ENCODE results near the gene TSPEAR.
"Not testable (repeated sequence)": the region's sequence is repeated elsewhere in the genome, so short reads cannot be mapped to it uniquely, and the experiment has no call there.

The TSPEAR gene

GRCh38 chr21:44648557-44649311, 62.6 kb downstream of the TSPEAR start:
- no peak for DNase-seq

DNA sequence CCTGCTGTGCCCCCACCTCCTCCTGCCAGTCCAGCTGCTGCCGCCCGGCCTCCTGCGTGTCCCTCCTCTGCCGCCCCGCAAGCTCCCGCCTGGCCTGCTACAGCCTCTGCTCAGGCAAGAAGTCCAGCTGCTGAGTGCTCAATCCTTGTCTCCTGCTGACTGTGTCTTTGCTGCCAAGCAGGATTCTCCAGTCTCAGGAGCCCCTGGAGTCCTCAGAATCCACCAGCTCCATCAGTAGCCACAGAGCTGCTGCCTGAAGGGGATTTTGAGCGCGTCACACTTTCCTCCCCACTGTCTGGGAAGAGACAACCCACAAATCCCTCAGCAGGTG, 64.2 kb downstream of the TSPEAR start:
- DNase-seq, result no peak

- not testable (repeated sequence) for DNase-seq
Observed at GRCh38 chr21:44646366-44647221, 64.8 kb downstream of the TSPEAR start, which contains the start of gene KRTAP10-11. Gene KRTAP10-11 (plus strand): TSS chr21:44646414. CDS start chr21:44646459, 45 bp downstream.

DNA sequence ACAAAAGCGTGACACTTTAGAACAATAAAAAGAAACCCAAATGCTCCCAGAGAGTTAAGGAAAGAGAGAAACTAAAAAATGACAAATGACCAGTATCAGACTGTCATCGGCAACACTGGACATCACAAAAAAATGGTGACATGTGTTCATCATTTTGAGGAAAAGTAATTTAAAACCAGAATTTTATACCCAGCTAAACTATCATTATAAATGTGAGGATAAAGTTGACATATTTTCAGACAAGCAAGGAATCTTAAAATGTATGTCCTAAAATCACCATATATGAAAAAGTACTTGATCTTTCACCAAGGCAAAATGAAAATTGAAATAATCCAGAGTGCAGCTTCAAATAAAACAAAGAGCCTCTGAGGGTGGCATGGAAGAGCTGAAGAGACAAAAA, 66.5 kb downstream of the TSPEAR start:
- DNase-seq, result no peak

- no peak for DNase-seq
Observed at GRCh38 chr21:44643741-44644310, 67.5 kb downstream of the TSPEAR start.

GRCh38 chr21:44640761-44641160, 70.6 kb downstream of the TSPEAR start:
- no peak for DNase-seq

DNA sequence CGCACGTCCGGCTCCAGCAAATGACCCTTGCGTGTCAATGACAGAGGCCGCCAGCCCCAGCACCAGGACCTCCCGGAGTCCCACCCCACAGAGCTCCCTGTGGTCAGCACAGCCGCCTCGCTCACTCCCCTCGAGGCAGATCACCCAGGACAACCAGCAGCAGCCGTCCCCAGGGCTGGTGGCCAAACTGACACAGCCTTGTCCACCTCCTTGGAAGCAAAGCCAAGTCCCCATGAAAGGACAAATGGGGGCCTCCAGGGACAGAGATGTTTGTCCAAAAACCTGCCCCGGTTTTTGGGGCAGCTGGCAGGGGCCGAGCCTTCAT, 72.1 kb downstream of the TSPEAR start:
- DNase-seq, result no peak

- not testable (repeated sequence) for DNase-seq
Observed at GRCh38 chr21:44638506-44639330, 72.7 kb downstream of the TSPEAR start.

DNA sequence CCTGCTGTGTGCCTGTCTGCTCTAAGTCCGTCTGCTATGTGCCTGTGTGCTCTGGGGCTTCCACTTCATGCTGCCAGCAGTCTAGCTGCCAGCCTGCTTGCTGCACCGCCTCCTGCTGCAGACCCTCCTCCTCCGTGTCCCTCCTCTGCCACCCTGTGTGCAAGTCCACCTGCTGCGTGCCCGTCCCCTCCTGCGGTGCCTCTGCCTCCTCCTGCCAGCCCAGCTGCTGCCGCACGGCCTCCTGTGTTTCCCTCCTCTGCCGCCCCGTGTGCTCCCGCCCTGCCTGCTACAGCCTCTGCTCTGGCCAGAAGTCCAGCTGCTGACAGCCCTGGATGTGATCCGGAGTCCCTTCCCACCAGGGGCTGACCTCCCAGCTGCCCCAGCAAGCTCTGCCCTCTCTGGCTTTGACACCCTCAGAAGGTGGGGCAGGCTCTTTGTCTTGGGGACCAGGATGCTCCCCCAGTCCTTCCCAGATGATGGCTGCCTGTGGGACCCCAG, 73.5 kb downstream of the TSPEAR start:
- DNase-seq, result not testable (repeated sequence)

- DNase-seq, result no peak
Observed at GRCh38 chr21:44637018-44637850, 74.1 kb downstream of the TSPEAR start, which contains the start of gene KRTAP10-10. Gene KRTAP10-10 (plus strand): TSS chr21:44637356. CDS start chr21:44637418, 62 bp downstream.

DNA sequence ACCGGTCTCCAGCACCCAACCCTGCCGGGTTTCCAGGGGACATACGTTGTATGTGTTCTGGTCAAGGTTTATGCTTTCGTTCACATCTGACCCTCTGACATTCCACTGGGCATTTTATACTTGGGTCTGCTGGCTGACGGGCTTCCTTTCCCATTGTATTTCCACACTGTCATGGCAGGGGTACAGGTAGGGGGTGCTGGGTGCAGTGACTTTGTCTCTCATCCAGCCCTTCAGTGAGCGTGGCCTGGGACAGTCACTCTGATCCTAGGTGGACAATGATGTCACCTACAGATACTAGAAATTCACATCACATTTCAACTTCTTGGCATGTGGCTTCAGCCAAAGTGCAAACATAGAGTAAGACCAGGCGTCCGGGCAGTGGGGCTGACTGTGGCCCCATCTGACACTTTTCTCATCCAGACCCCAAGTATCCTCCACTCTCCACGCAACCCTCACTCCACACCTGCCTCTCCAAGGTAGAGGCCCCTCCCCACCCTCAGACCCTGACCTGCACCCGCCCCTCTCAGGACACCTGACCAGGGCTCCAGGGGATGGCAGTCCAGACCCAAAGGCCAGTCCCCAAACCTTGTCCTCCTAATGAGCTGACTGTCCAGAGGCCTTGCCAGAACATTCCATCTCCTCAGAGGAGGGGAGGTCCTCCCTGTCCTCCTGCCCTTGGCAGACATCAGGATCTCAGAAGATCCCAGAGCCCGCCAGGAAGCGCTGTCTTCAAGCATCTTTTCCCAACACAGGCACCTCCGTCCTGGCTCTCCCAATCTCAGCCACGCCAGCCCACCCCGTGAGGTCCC, 75.0 kb downstream of the TSPEAR start:
- no peak for DNase-seq

- no peak for DNase-seq
Observed at GRCh38 chr21:44632067-44632466, 79.3 kb downstream of the TSPEAR start.

DNA sequence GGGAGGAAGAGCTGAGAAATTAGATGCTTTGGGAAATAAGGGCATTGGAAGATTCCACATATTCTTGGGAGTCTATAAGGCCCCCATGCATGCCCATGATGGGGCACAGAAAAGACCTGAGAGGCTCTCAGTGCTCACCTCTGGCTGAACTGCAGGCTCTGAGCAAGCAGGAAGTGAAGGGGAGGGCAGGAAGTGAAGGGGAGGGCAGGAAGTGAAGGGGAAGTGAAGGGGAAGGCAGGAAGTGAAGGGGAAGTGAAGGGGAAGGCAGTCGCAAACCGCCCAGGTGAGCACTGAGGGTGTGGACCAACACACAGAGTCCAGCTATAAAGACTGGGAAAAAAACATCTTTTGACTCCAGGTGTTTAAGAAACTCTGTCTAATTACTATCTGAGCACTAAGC, 80.9 kb downstream of the TSPEAR start:
- DNase-seq, result peak; percentile 31

DNA sequence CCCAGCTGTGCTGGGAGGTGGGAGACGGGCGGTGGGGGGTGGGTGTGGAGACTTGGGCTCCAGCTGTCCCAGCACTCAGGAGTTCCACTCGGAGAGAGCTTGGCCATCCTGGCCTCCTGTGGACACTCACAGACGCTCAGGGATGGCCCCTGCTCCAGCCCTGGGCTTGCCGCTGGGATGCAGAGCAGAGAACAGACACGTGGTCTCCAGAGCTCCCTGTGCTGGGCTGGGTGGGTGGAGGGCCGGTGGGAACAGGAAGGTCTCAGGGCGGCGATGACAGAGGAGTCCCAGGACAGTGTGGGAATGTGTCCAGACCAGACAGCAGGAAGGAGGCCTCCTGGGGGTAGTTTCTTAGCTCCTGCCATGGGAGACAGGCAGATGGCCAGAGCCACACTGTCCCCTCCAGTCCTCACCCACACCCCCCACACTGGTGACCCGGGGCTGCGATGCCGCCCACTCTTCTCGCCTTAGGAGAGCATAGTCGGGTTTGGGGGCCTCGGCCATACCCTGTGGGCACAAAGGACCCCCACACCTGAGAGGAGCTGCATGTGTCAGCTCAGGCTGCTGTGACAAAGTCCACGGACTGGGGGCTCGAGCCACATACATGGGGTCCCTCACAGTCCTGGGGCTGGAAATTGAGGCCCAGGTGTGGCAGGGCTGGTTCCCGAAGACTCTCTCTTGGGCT, 82.5 kb downstream of the TSPEAR start:
- no peak for DNase-seq

- not testable (repeated sequence) for DNase-seq
Observed at GRCh38 chr21:44627831-44628233, 83.5 kb downstream of the TSPEAR start.

GRCh38 chr21:44627181-44627822, 84.1 kb downstream of the TSPEAR start:
- DNase-seq, result not testable (repeated sequence)

DNA sequence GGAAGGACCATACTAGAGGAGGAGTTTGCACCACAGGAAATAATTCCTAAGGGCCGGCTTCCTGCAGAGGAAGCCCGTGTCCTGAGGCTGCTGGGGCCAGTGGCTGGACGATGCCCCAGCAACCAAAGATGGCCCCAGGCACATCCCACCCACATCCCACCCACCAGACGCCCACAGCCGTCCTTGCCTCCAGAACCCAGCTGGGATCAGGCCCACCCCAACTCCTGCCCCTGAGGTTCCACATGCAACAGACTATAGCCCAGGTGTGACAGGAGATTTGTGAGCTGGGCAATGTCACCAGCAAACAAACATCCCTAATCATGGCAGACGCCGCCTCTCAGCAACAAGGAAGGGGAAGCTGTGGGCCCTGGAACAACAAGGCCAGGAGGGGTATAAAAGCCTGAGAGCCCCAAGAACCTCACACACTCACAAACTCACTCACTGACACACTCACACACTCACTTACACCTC, 84.7 kb downstream of the TSPEAR start, which contains the start of gene KRTAP10-9:
Gene KRTAP10-9, plus strand, starts transcription at position 421 of the 471 bp plus-strand sequence. CDS start 79 bp downstream, outside the sequence.
- no peak for DNase-seq

- DNase-seq, result peak; percentile 39
Observed at GRCh38 chr21:44626262-44626661, 85.1 kb downstream of the TSPEAR start.

DNA sequence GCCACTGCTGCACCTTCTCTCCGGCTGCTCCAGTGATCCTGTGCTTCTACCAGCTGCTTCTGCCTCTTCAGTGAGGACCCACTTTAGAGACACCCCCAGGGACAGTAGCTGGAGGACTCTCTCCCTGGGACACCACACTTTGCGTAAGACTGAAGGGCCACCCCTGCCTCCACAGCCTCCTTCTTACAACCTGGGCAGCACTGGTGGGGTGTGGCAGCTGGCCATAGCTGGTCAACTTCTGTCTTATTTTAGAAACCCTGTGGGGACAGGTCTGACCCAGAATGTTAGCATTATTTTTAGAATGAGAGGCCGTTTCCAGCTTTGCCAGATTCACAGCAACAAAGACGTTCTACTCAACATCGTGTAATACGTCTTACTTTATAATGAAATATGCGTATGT, 85.6 kb downstream of the TSPEAR start:
- DNase-seq, result no peak

Data from CD4-positive, alpha-beta T cell treated with Interleukin-10 for 1 hour (primary cell).